HepG2 (cell line): ENCODE measurements around the gene MT1A. TPM values are rescaled to one million over a fixed set of nuclear protein-coding genes. Genes with fewer than 3 reads are reported as not detected.

ENCODE experiments used
- E2F2 ChIP-seq: sonication (generic); formaldehyde crosslinking; IDR thresholded peaks from 2 replicates; pipeline ENCODE4 v1.4.0; 2020; ENCODE audit warnings: missing genetic modification reagents, borderline replicate concordance
- EHMT2 ChIP-seq: fragments of 200-600 bp; sonication (generic); IDR thresholded peaks from 2 replicates; pipeline ENCODE4 v1.7.0; 2017; ENCODE audit warnings: antibody characterized with exemption, low read depth, low read length, borderline replicate concordance
- FIP1L1 ChIP-seq: fragments of 200-400 bp; formaldehyde crosslinking; IDR thresholded peaks from 2 replicates; pipeline ENCODE4 v1.6.1; 2018; ENCODE audit warnings: low read depth, mild to moderate bottlenecking, low read length, moderate library complexity, borderline replicate concordance; ENCODE audit not compliant: insufficient read depth
- HBP1 ChIP-seq: IDR thresholded peaks from 2 replicates; pipeline ENCODE4 v1.6.1; 2016; ENCODE audit warnings: low read depth, control low read depth
- HES4 ChIP-seq: sonication (generic); formaldehyde crosslinking; IDR thresholded peaks from 2 replicates; pipeline ENCODE4 v1.9.0; 2021; ENCODE audit warnings: mild to moderate bottlenecking, missing genetic modification reagents, borderline replicate concordance
- HIVEP1 ChIP-seq: sonication (generic); formaldehyde crosslinking; IDR thresholded peaks from 2 replicates; pipeline ENCODE4 v1.4.0; 2020; ENCODE audit warnings: mild to moderate bottlenecking, missing genetic modification reagents
- HMG20B ChIP-seq: conservative IDR thresholded peaks from 2 replicates; pipeline ENCODE4 v1.6.1; 2016; ENCODE audit warnings: missing genetic modification reagents, missing compliant biosample characterization
- KLF12 ChIP-seq: sonication (generic); formaldehyde crosslinking; IDR thresholded peaks from 2 replicates; pipeline ENCODE4 v1.4.0; 2020; ENCODE audit warnings: missing genetic modification reagents, borderline replicate concordance
- LBX2 ChIP-seq: sonication (generic); formaldehyde crosslinking; IDR thresholded peaks from 2 replicates; pipeline ENCODE4 v1.5.0; 2020; ENCODE audit warnings: missing genetic modification reagents, mild to moderate bottlenecking, borderline replicate concordance
- MAX ChIP-seq: IDR thresholded peaks from 2 replicates; pipeline ENCODE4 v1.6.1; 2012; ENCODE audit warnings: inconsistent platforms
- MTF1 ChIP-seq: sonication (generic); formaldehyde crosslinking; IDR thresholded peaks from 2 replicates; pipeline ENCODE4 v1.5.0; 2020; ENCODE audit warnings: missing genetic modification reagents
- PITX1 ChIP-seq: sonication (generic); formaldehyde crosslinking; IDR thresholded peaks from 2 replicates; pipeline ENCODE4 v1.5.1; 2020; ENCODE audit warnings: mild to moderate bottlenecking, missing genetic modification reagents
- TFE3 ChIP-seq: IDR thresholded peaks from 2 replicates; pipeline ENCODE4 v1.6.1; 2016
- THAP9 ChIP-seq: sonication (generic); formaldehyde crosslinking; IDR thresholded peaks from 2 replicates; pipeline ENCODE4; 2020; ENCODE audit warnings: missing genetic modification reagents, mild to moderate bottlenecking, borderline replicate concordance
- YY1 ChIP-seq: IDR thresholded peaks from 2 replicates; pipeline ENCODE4 v1.6.1; 2011; ENCODE audit warnings: low read length, low read depth, moderate library complexity, mild to moderate bottlenecking; ENCODE audit not compliant: insufficient read depth, insufficient replicate concordance
- ZBTB3 ChIP-seq: sonication (generic); formaldehyde crosslinking; IDR thresholded peaks from 2 replicates; pipeline ENCODE4 v1.4.0; 2020; ENCODE audit warnings: low read depth, mild to moderate bottlenecking, moderate library complexity, missing genetic modification reagents, borderline replicate concordance
- ZNF224 ChIP-seq: sonication (generic); formaldehyde crosslinking; IDR thresholded peaks from 2 replicates; pipeline ENCODE4 v1.5.0; 2020; ENCODE audit warnings: mild to moderate bottlenecking, missing genetic modification reagents
- ZNF557 ChIP-seq: sonication (generic); formaldehyde crosslinking; IDR thresholded peaks from 2 replicates; pipeline ENCODE4 v1.4.0; 2020; ENCODE audit warnings: missing genetic modification reagents
- ZNF713 ChIP-seq: sonication (generic); formaldehyde crosslinking; IDR thresholded peaks from 2 replicates; pipeline ENCODE4 v1.4.0; 2020; ENCODE audit warnings: mild to moderate bottlenecking, missing genetic modification reagents
- ZNF740 ChIP-seq: sonication (generic); formaldehyde crosslinking; IDR thresholded peaks from 2 replicates; pipeline ENCODE4 v1.4.0; 2020; ENCODE audit warnings: missing genetic modification reagents
- polyA plus RNA-seq, 8 experiments: library from polyadenylated mRNA; depleted of rRNA in 3 of 8; stranded (reverse) in 7 of 8; unstranded in 1 of 8; fragments of >200 nt; fragmentation: Illumina TruSeq in 4 of 8; extraction: Trizol in 4 of 8; gene quantifications; 2 replicates each; pipeline versions ENCODE4 v1.2.1 to v1.2.3, GENCODE V29; 2011 to 2016; ENCODE audit warnings: low read depth in 4 of 8, missing spikeins in 1 of 8, mixed read lengths in 1 of 8; ENCODE audit not compliant: insufficient read depth in 1 of 8
- total RNA-seq, 5 experiments: library from RNA; depleted of rRNA; stranded (reverse); fragments of >200 nt; fragmentation: Illumina TruSeq; extraction: Trizol; gene quantifications; 2 replicates each; pipeline ENCODE4 v1.2.3, GENCODE V29; 2016; ENCODE audit warnings: low read depth in 1 of 5

The MT1A gene
- total and polyA plus RNA-seq, 2 of the 13 experiments (the other 11 are each of a cell fraction or from before 2014, with no cell fraction given): 8.3 to 10.4 TPM

GRCh38 chr16:56681939-56682702, 43.7 kb downstream of the MT1A start, which contains the start of gene MT1X (continued):
- TF ChIP-seq ZNF713 (CRISPR knock-in tag) (0 out of 2 replicates have a peak, but pooled peaks have one; percentile 60), ZBTB3 (CRISPR knock-in tag) (peak; percentile 35; the same call in 1 of the 2 replicates), KLF12 (peak; percentile 78; the same call in 1 of the 2 replicates), HMG20B (0 out of 2 replicates have a peak, but pooled peaks have one; percentile 7), PITX1 (CRISPR knock-in tag) (peak; percentile 69; the same call in 1 of the 2 replicates), TFE3 (CRISPR knock-in tag) (peak; percentile 48), MTF1 (CRISPR knock-in tag) (peak; percentile 100), E2F2 (no peak), MAX (peak; percentile 65), HIVEP1 (CRISPR knock-in tag) (peak; percentile 74), ZNF224 (CRISPR knock-in tag) (peak; percentile 80; the same call in 1 of the 2 replicates), EHMT2 (no peak), LBX2 (CRISPR knock-in tag) (peak; percentile 21; the same call in 1 of the 2 replicates), ZNF740 (CRISPR knock-in tag) (no peak), YY1 (peak; percentile 32), FIP1L1 (no peak), HES4 (CRISPR knock-in tag) (no peak), HBP1 (CRISPR knock-in tag) (peak; percentile 11; the same call in 1 of the 2 replicates), THAP9 (CRISPR knock-in tag) (peak; percentile 42; the same call in 1 of the 2 replicates), ZNF557 (CRISPR knock-in tag) (peak; percentile 51; the same call in 1 of the 2 replicates)
